PC-9 (cell line): ENCODE data around the gene GINS1. TPM values are rescaled to one million over a fixed set of nuclear protein-coding genes. Genes with fewer than 3 reads are reported as not detected.

ENCODE experiments used
- BruUV-seq: library from RNA; stranded (reverse); fragments of 400-500 nt; replicated peaks from 2 replicates; lab custom pipeline; 2021; lab: Mats Ljungman, UMichigan
- CTCF ChIA-PET: fragments of 300-600 bp; sonication (Branson Sonifier 250); formaldehyde crosslinking; loops from one replicate; lab custom pipeline; 2022; ENCODE audit warnings: antibody characterized with exemption; lab: Charles Lee
- POLR2A ChIA-PET: fragments of 300-600 bp; sonication (Branson Sonifier 250); formaldehyde crosslinking; loops from one replicate; lab custom pipeline; 2022; ENCODE audit warnings: antibody characterized with exemption; ENCODE audit not compliant: unreplicated experiment; lab: Charles Lee
- DNase-seq, 2 experiments: peaks; one replicate each; pipeline versions ENCODE4 v3.0.0 to v3.0.0-alpha.2; 2015 to 2022; ENCODE audit warnings: mixed read lengths in 1 of 2
- H2AFZ ChIP-seq: fragments of 200-600 bp; sonication (generic); 2 replicates; pipeline ENCODE4 v1.8.1; 2017; ENCODE audit warnings: antibody characterized with exemption
- H3F3A ChIP-seq: fragments of 200-600 bp; sonication (generic); 2 replicates; pipeline ENCODE4 v1.8.1; 2017; ENCODE audit warnings: antibody characterized with exemption, mild to moderate bottlenecking, low read depth; ENCODE audit not compliant: insufficient read depth
- H3K27ac ChIP-seq: fragments of 200-600 bp; sonication (generic); 2 replicates; pipeline ENCODE4 v1.6.1; 2016; ENCODE audit warnings: mixed run types
- H3K27me3 ChIP-seq: fragments of 200-600 bp; sonication (generic); 2 replicates; pipeline ENCODE4 v1.6.1; 2016; ENCODE audit warnings: low read depth, mixed run types; ENCODE audit not compliant: insufficient read depth
- H3K36me3 ChIP-seq: fragments of 200-600 bp; sonication (generic); 2 replicates; pipeline ENCODE4 v1.6.1; 2016; ENCODE audit warnings: low read depth, mixed run types
- H3K4me1 ChIP-seq: fragments of 200-600 bp; sonication (generic); replicated peaks from 2 replicates; pipeline ENCODE4 v1.6.1; 2016; ENCODE audit warnings: mixed run types; ENCODE audit not compliant: insufficient read depth
- H3K4me2 ChIP-seq: fragments of 200-600 bp; sonication (generic); 2 replicates; pipeline ENCODE4 v1.6.1; 2017; ENCODE audit warnings: mixed run types
- H3K4me3 ChIP-seq: fragments of 200-600 bp; sonication (generic); 2 replicates; pipeline ENCODE4 v1.6.1; 2016; ENCODE audit warnings: mixed run types
- H3K79me2 ChIP-seq: fragments of 200-600 bp; sonication (generic); 2 replicates; pipeline ENCODE4 v1.6.1; 2017; ENCODE audit warnings: low read depth, mixed run types
- H3K9me2 ChIP-seq: fragments of 200-600 bp; sonication (generic); 2 replicates; pipeline ENCODE4 v1.8.1; 2017; ENCODE audit warnings: mild to moderate bottlenecking; ENCODE audit not compliant: insufficient read depth
- H3K9me3 ChIP-seq: fragments of 200-600 bp; sonication (generic); 2 replicates; pipeline ENCODE4 v1.8.1; 2016; ENCODE audit warnings: low read depth; ENCODE audit not compliant: insufficient read depth
- H4K20me1 ChIP-seq: fragments of 200-600 bp; sonication (generic); 2 replicates; pipeline ENCODE4 v1.8.1; 2017; ENCODE audit not compliant: insufficient read depth
- CTCF ChIP-seq: fragments of 200-600 bp; sonication (generic); conservative IDR thresholded peaks from 2 replicates; pipeline ENCODE4 v1.6.1; 2017; ENCODE audit warnings: mixed run types, antibody characterized with exemption, mild to moderate bottlenecking, moderate library complexity
- EZH2 ChIP-seq: fragments of 200-600 bp; sonication (generic); IDR thresholded peaks from 2 replicates; pipeline ENCODE4 v1.8.0; 2017; ENCODE audit warnings: antibody characterized with exemption, low read depth
- intact Hi-C: fragments of 100-400 bp; cut with micrococcal nuclease; formaldehyde crosslinking; loops from one replicate; pipeline ENCODE4 v1.10.0; 2022; ENCODE audit not compliant: unreplicated experiment
- total RNA-seq: library from RNA; stranded (reverse); gene quantifications from 2 replicates; pipeline ENCODE4 v1.2.3, GENCODE V29; 2021

GINS1 gene
- total RNA-seq, 1 experiment from 2014 or later: 27.8 TPM

GRCh38 chr20:25493137-25493536, 85.7 kb downstream of the GINS1 start:
- H2AFZ ChIP-seq: no peak overlapping the region
- peaks cover 13% of the 10 kb centered on the region for H3K4me1 ChIP-seq
- H3F3A ChIP-seq: peaks cover 5% of the 10 kb centered on the region; the same call in 1 of the 2 replicates
- no peak for DNase-seq
- intact Hi-C loops: loop anchor here (10.0 kb wide), 2 partner anchors 92 to 132 kb away; partner anchors contain the start of genes NANP and NINL
- no TSS peak for BruUV-seq
- no peak overlapping the region for H3K4me2 ChIP-seq
- H3K27ac ChIP-seq: no peak overlapping the region
- ChIA-PET POLR2A (no interaction called here), CTCF (no interaction called here)
- H3K36me3 ChIP-seq: no peaks in the 10 kb centered on the region
- peaks cover 3% of the 10 kb centered on the region; the same call in 1 of the 2 replicates for H4K20me1 ChIP-seq
- H3K9me2 ChIP-seq: no peaks in the 10 kb centered on the region
- no peaks in the 10 kb centered on the region for H3K79me2 ChIP-seq
- TF ChIP-seq EZH2 (no peak), CTCF (no peak)
- no peak overlapping the region for H3K4me3 ChIP-seq
- H3K9me3 ChIP-seq: no peaks in the 10 kb centered on the region
- no peaks in the 10 kb centered on the region for H3K27me3 ChIP-seq

- no peak overlapping the region for H3K4me2 ChIP-seq
- H3K79me2 ChIP-seq: no peaks in the 10 kb centered on the region
- ChIA-PET CTCF (no interaction called here), POLR2A (no interaction called here)
- peaks cover 5% of the 10 kb centered on the region; the same call in 1 of the 2 replicates for H3F3A ChIP-seq
- H3K27ac ChIP-seq: no peak overlapping the region
- BruUV-seq: no TSS peak
- no peak overlapping the region for H3K4me3 ChIP-seq
- no peaks in the 10 kb centered on the region for H3K27me3 ChIP-seq
- H3K36me3 ChIP-seq: no peaks in the 10 kb centered on the region
- H2AFZ ChIP-seq: no peak overlapping the region
- no peaks in the 10 kb centered on the region for H3K9me3 ChIP-seq
- intact Hi-C loops: loop anchor here (10.0 kb wide), 2 partner anchors 91 to 131 kb away; partner anchors contain the start of genes NANP and NINL
- TF ChIP-seq CTCF: no peak
- H3K9me2 ChIP-seq: no peaks in the 10 kb centered on the region
- peaks cover 3% of the 10 kb centered on the region; the same call in 1 of the 2 replicates for H4K20me1 ChIP-seq
- DNase-seq: no peak
- peaks cover 13% of the 10 kb centered on the region for H3K4me1 ChIP-seq
Observed at GRCh38 chr20:25493748-25494505, 86.5 kb downstream of the GINS1 start.

- Histone ChIP-seq H3F3A (peaks cover 5% of the 10 kb centered on the region; the same call in 1 of the 2 replicates), H3K27me3 (no peaks in the 10 kb centered on the region), H2AFZ (no peak overlapping the region), H3K27ac (no peak overlapping the region), H3K4me2 (no peak overlapping the region), H3K36me3 (no peaks in the 10 kb centered on the region), H3K9me3 (no peaks in the 10 kb centered on the region), H3K4me3 (no peak overlapping the region), H4K20me1 (peaks cover 3% of the 10 kb centered on the region; the same call in 1 of the 2 replicates), H3K9me2 (no peaks in the 10 kb centered on the region), H3K79me2 (no peaks in the 10 kb centered on the region), H3K4me1 (peaks cover 13% of the 10 kb centered on the region)
- ChIA-PET POLR2A (no interaction called here), CTCF (no interaction called here)
- intact Hi-C loops: loop anchor here (10.0 kb wide), 2 partner anchors 90 to 130 kb away; partner anchors contain the start of genes NANP and NINL
- no TSS peak for BruUV-seq
- TF ChIP-seq CTCF (no peak), EZH2 (no peak)
- DNase-seq: no peak
Observed at GRCh38 chr20:25494506-25495188, 87.2 kb downstream of the GINS1 start.
